HUES48 (cell line): ENCODE measurements around the gene NYAP2.

Experiments used
- H3K27ac ChIP-seq: one replicate; pipeline ENCODE4 v1.7.0; 2013; ENCODE audit warnings: low read depth, low read length, inconsistent platforms
- H3K27me3 ChIP-seq: 2 replicates; pipeline ENCODE4 v1.6.1; 2013; ENCODE audit warnings: mild to moderate bottlenecking, low read length; ENCODE audit not compliant: control insufficient read depth, insufficient read depth
- H3K36me3 ChIP-seq: 2 replicates; pipeline ENCODE4 v1.6.1; 2013; ENCODE audit warnings: low read length; ENCODE audit not compliant: control insufficient read depth, insufficient read depth
- H3K4me1 ChIP-seq: 2 replicates; pipeline ENCODE4 v1.6.1; 2013; ENCODE audit warnings: mild to moderate bottlenecking, low read length; ENCODE audit not compliant: control insufficient read depth, insufficient read depth
- H3K4me3 ChIP-seq: 2 replicates; pipeline ENCODE4 v1.5.1; 2013; ENCODE audit warnings: mild to moderate bottlenecking, low read depth, low read length
- H3K9ac ChIP-seq: 2 replicates; pipeline ENCODE4 v1.6.1; 2013; ENCODE audit warnings: mild to moderate bottlenecking, low read depth, low read length, moderate library complexity
- H3K9me3 ChIP-seq: 2 replicates; pipeline ENCODE4 v1.6.1; 2013; ENCODE audit warnings: low read length; ENCODE audit not compliant: control insufficient read depth, insufficient read depth

NYAP2 gene

DNA sequence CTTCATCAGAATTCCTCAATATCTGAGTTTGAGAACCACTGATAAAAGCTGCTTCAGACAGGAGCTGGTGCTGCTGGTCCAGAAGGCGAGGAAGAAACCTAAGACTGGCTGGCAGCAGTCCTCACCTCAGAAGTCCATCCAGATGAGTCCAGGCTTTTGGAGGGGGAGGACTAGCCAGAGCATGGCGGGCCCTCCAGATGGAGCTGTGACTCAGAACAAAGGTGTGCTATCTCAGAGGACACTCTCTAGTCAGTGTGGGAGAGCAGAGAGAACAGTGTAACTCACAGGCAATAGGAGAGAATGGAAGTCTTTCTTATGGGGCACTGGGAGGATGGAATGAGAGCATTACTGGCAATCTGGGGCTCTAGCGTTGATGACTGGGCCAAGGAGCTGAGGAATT is 191.4 kb downstream of the NYAP2 start:
- no peak overlapping the region for H3K9ac ChIP-seq
- no peaks in the 10 kb centered on the region for H3K9me3 ChIP-seq
- no peak overlapping the region for H3K27ac ChIP-seq
- no peak overlapping the region for H3K4me3 ChIP-seq
- no peaks in the 10 kb centered on the region for H3K36me3 ChIP-seq
- H3K27me3 ChIP-seq: no peaks in the 10 kb centered on the region
- no peaks in the 10 kb centered on the region for H3K4me1 ChIP-seq

GRCh38 chr2:225597911-225598310 is 198.4 kb downstream of the NYAP2 start:
- no peak overlapping the region for H3K9ac ChIP-seq
- no peak overlapping the region for H3K4me3 ChIP-seq
- H3K36me3 ChIP-seq: no peaks in the 10 kb centered on the region
- H3K9me3 ChIP-seq: 0 out of 2 replicates have a peak, but pooled peaks cover 3% of the 10 kb centered on the region
- no peaks in the 10 kb centered on the region for H3K27me3 ChIP-seq
- no peak overlapping the region for H3K27ac ChIP-seq
- no peaks in the 10 kb centered on the region for H3K4me1 ChIP-seq

DNA sequence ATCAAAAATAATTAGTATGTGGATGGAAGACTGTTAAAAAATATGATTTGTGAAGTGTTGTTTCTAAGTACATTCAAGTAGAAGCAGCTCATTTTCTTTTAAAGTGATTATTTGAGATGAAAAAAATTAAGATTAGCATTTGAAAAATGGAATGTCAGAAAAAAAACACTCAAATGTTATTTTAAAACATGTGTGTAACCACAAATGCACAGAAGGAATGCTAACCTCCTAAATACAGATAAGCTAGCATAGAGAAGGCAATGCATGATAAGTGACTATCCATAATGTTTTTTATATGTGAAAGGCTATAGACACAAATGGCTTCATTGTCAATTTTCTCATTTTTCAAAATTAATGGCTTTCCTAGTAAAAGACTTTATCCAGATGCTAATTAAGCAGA is 198.9 kb downstream of the NYAP2 start:
- no peaks in the 10 kb centered on the region for H3K27me3 ChIP-seq
- no peak overlapping the region for H3K27ac ChIP-seq
- H3K4me1 ChIP-seq: no peaks in the 10 kb centered on the region
- H3K4me3 ChIP-seq: no peak overlapping the region
- H3K36me3 ChIP-seq: no peaks in the 10 kb centered on the region
- 0 out of 2 replicates have a peak, but pooled peaks cover 3% of the 10 kb centered on the region for H3K9me3 ChIP-seq
- H3K9ac ChIP-seq: no peak overlapping the region

- H3K27me3 ChIP-seq: no peaks in the 10 kb centered on the region
- no peaks in the 10 kb centered on the region for H3K4me1 ChIP-seq
- no peaks in the 10 kb centered on the region for H3K36me3 ChIP-seq
- no peak overlapping the region for H3K9ac ChIP-seq
- no peak overlapping the region for H3K27ac ChIP-seq
- 0 out of 2 replicates have a peak, but pooled peaks cover 3% of the 10 kb centered on the region for H3K9me3 ChIP-seq
- H3K4me3 ChIP-seq: no peak overlapping the region
Observed at GRCh38 chr2:225598897-225599296, 199.4 kb downstream of the NYAP2 start.

DNA sequence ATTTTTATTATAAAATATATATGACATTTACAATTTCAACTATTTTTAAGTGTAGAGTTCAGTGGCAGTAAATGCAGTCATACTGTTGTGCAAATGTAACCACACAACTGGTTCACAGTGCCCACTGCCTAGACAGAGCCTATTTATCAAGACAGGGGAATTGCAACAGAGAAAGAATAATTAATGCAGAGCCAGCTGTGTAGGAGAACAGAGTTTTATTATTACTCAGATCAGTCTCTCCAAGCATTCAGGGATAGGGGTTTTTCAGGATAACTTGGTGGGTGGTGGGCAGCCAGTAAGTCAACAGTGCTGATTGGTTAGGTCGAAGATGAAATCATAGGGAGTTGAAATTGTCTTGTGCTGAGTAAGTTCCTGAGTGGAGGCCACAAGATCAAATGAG is 200.3 kb downstream of the NYAP2 start:
- 0 out of 2 replicates have a peak, but pooled peaks cover 3% of the 10 kb centered on the region for H3K9me3 ChIP-seq
- no peak overlapping the region for H3K4me3 ChIP-seq
- no peak overlapping the region for H3K27ac ChIP-seq
- H3K36me3 ChIP-seq: no peaks in the 10 kb centered on the region
- H3K4me1 ChIP-seq: no peaks in the 10 kb centered on the region
- H3K9ac ChIP-seq: no peak overlapping the region
- H3K27me3 ChIP-seq: no peaks in the 10 kb centered on the region

DNA sequence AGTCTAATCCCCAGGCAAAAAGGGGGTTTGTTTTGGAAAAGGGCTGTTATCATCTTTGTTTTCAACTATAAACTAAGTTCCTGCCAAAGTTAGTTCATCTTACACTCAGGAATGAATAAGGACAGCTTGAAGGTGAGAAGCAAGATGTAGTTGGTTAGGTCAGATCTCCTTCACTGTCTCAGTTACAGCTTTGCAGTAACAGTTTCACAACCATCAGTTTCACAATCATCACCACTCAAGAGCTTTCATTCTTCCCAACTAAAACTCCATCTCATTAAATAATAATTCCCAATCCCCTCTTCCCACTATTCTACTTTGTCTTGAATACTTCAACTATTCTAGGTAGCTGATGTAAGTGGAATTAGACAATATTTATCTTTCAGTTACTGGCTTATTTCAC is 200.9 kb downstream of the NYAP2 start:
- Histone ChIP-seq H3K9me3 (0 out of 2 replicates have a peak, but pooled peaks cover 3% of the 10 kb centered on the region), H3K4me1 (no peaks in the 10 kb centered on the region), H3K27me3 (no peaks in the 10 kb centered on the region), H3K27ac (no peak overlapping the region), H3K4me3 (no peak overlapping the region), H3K36me3 (no peaks in the 10 kb centered on the region), H3K9ac (no peak overlapping the region)

GRCh38 chr2:225600865-225601264 is 201.4 kb downstream of the NYAP2 start:
- Histone ChIP-seq H3K4me1 (no peaks in the 10 kb centered on the region), H3K27me3 (no peaks in the 10 kb centered on the region), H3K9me3 (0 out of 2 replicates have a peak, but pooled peaks cover 3% of the 10 kb centered on the region), H3K36me3 (no peaks in the 10 kb centered on the region), H3K9ac (no peak overlapping the region), H3K4me3 (no peak overlapping the region), H3K27ac (no peak overlapping the region)

DNA sequence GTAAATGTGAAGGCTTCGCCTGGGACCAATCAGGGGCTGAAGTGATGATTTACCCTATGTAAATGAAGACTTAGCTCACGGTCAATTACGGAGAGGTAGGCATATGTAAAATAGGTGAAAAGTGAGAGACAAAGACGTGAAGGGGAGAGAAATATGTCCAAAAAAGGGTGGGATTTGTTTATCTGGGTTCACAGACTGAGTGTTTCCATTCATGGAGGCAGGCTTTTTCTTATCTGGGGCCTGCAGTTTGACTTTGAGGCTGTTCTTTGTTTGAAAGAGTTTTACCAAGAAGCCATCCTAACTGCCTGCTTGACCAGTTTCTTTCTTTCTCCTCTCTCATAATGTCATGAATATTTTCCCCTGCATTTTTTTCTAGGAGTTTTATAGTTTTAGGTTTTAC is 202.7 kb downstream of the NYAP2 start:
- Histone ChIP-seq H3K9me3 (0 out of 2 replicates have a peak, but pooled peaks cover 3% of the 10 kb centered on the region), H3K36me3 (no peaks in the 10 kb centered on the region), H3K27ac (no peak overlapping the region), H3K4me1 (no peaks in the 10 kb centered on the region), H3K4me3 (no peak overlapping the region), H3K27me3 (no peaks in the 10 kb centered on the region), H3K9ac (no peak overlapping the region)

DNA sequence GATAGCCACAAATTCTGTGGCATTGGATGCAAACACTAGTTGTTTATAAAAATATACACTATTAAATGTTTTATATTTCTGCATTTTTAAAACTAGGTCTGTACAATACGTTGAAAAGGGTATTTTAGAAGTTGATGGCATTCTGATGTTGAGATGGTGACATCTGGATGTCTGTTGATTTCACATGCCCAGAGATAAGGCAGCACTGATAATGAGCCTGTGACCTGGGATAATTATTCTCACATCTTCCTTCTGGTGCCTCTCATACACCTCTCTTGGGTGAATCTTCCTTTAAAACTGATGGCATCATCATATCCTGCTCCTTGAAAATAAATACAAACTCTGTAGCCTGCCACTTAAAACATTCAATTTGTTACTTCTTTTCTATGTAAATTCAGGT is 208.6 kb downstream of the NYAP2 start:
- Histone ChIP-seq H3K27ac (no peak overlapping the region), H3K36me3 (no peaks in the 10 kb centered on the region), H3K4me1 (no peaks in the 10 kb centered on the region), H3K9ac (no peak overlapping the region), H3K27me3 (no peaks in the 10 kb centered on the region), H3K9me3 (no peaks in the 10 kb centered on the region), H3K4me3 (no peak overlapping the region)

- Histone ChIP-seq H3K9me3 (no peaks in the 10 kb centered on the region), H3K27me3 (no peaks in the 10 kb centered on the region), H3K4me3 (no peak overlapping the region)
Observed at GRCh38 chr2:225612636-225613035, 213.1 kb downstream of the NYAP2 start.

GRCh38 chr2:225614915-225615314 is 215.4 kb downstream of the NYAP2 start:
- no peak overlapping the region for H3K4me3 ChIP-seq
- H3K9me3 ChIP-seq: no peaks in the 10 kb centered on the region
- no peaks in the 10 kb centered on the region for H3K36me3 ChIP-seq
- no peak overlapping the region for H3K27ac ChIP-seq
- H3K4me1 ChIP-seq: no peaks in the 10 kb centered on the region
- H3K9ac ChIP-seq: no peak overlapping the region
- no peaks in the 10 kb centered on the region for H3K27me3 ChIP-seq

More at GRCh38 chr2:225612636-225613035, 213.1 kb downstream of the NYAP2 start:
- Histone ChIP-seq H3K36me3 (no peaks in the 10 kb centered on the region), H3K27ac (no peak overlapping the region), H3K4me1 (no peaks in the 10 kb centered on the region), H3K9ac (no peak overlapping the region)

DNA sequence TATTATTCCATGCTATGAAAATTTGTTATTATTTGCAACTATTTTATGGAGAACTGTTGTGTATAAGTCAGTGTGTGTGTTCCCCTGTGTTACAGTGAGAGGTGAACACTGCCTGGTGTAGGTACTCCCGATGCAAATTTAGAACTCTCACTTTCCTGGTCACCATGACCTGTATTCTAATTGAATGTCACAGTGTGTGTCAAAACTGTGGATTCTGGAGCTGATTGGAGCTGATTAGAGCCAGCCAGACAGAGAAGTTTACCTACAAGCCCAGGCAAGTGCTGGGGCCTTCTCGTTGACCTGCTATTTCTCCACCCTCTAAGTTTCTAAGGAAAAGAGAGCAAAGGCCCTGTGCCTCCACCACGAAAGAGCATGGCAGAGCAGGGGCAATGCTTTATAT is 216.0 kb downstream of the NYAP2 start:
- Histone ChIP-seq H3K9ac (no peak overlapping the region), H3K27ac (no peak overlapping the region), H3K9me3 (no peaks in the 10 kb centered on the region), H3K4me3 (no peak overlapping the region), H3K27me3 (no peaks in the 10 kb centered on the region), H3K36me3 (no peaks in the 10 kb centered on the region), H3K4me1 (no peaks in the 10 kb centered on the region)
